Activated T-cell treated with anti-CD3 and anti-CD28 coated beads for 24 hours (primary cell): ENCODE measurements around the gene MAGEE1.

Experiments used
- DNase-seq: peaks from one replicate; pipeline ENCODE4 v3.0.0-alpha.2; 2020; ENCODE audit warnings: low read depth

The MAGEE1 gene

GRCh38 chrX:76427560-76428242 is at the start of gene MAGEE1:
Gene MAGEE1 (plus strand): TSS chrX:76427710. CDS start chrX:76427931, 221 bp downstream.
- peak; percentile 80 for DNase-seq

GRCh38 chrX:76398970-76399369 is 28.5 kb upstream of the MAGEE1 start:
- no peak for DNase-seq

GRCh38 chrX:76407795-76408194 is 19.7 kb upstream of the MAGEE1 start:
- no peak for DNase-seq

- no peak for DNase-seq
These were observed 7.3 kb upstream of the MAGEE1 start for GRCh38 chrX:76420237-76420636.

GRCh38 chrX:76428243-76429130 is 977 bp downstream of the MAGEE1 start:
- DNase-seq = peak; percentile 2

- no peak for DNase-seq
These were observed 5.7 kb downstream of the MAGEE1 start for GRCh38 chrX:76433219-76433618.

GRCh38 chrX:76434103-76434741 is 6.7 kb downstream of the MAGEE1 start:
- DNase-seq = no peak

- no peak for DNase-seq
These were observed 11.7 kb downstream of the MAGEE1 start for GRCh38 chrX:76439188-76439587.

- DNase-seq = no peak
These were observed 26.4 kb downstream of the MAGEE1 start for GRCh38 chrX:76453737-76454406.

- no peak for DNase-seq
These were observed 27.0 kb downstream of the MAGEE1 start for GRCh38 chrX:76454456-76454927.

GRCh38 chrX:76477353-76477752 is 49.8 kb downstream of the MAGEE1 start:
- no peak for DNase-seq
